AG09309 (cell line): ENCODE results near the gene OXSR1.

Source experiments
- DNase-seq: peaks from one replicate; pipeline ENCODE4 v3.0.0-alpha.2; 2010; ENCODE audit warnings: low read depth
- H3K4me3 ChIP-seq: 2 replicates; pipeline ENCODE4 v1.5.1; 2011; ENCODE audit warnings: mild to moderate bottlenecking, low read depth, low read length, moderate library complexity; ENCODE audit not compliant: control insufficient read depth
- CTCF ChIP-seq: IDR thresholded peaks from 2 replicates; pipeline ENCODE4 v1.5.1; 2011; ENCODE audit warnings: mild to moderate bottlenecking, low read depth, low read length, inconsistent platforms; ENCODE audit not compliant: insufficient read depth, control insufficient read depth; ENCODE audit errors: missing control alignments

Gene OXSR1

GRCh38 chr3:38257583-38257982 lies 92.2 kb downstream of the OXSR1 start:
- DNase-seq = no peak
- TF ChIP-seq CTCF = no peak
- H3K4me3 ChIP-seq = no peak overlapping the region

- TF ChIP-seq CTCF = no peak
- DNase-seq = no peak
- H3K4me3 ChIP-seq = no peak overlapping the region
Measured at GRCh38 chr3:38260474-38260873, 95.1 kb downstream of the OXSR1 start.

- no peak for DNase-seq
- TF ChIP-seq CTCF = no peak
- no peak overlapping the region for H3K4me3 ChIP-seq
Measured at GRCh38 chr3:38264353-38264771, 99.0 kb downstream of the OXSR1 start.

- DNase-seq = no peak
Measured at GRCh38 chr3:38264779-38265178, 99.4 kb downstream of the OXSR1 start.

GRCh38 chr3:38265604-38266307 lies 100.4 kb downstream of the OXSR1 start, which contains the start of gene SLC22A13:
Gene SLC22A13, plus strand, starts transcription at chr3:38265812. Its CDS starts 49 bp downstream, at chr3:38265861.
- no peak for DNase-seq
- H3K4me3 ChIP-seq = no peak within 1 kb of the TSS
- TF ChIP-seq CTCF = no peak

More at GRCh38 chr3:38264779-38265178, 99.4 kb downstream of the OXSR1 start:
- TF ChIP-seq CTCF = no peak
- H3K4me3 ChIP-seq = no peak overlapping the region

- H3K4me3 ChIP-seq = no peak overlapping the region
- no peak for DNase-seq
- TF ChIP-seq CTCF = no peak
Measured at GRCh38 chr3:38266810-38267209, 101.5 kb downstream of the OXSR1 start.

- TF ChIP-seq CTCF = no peak
- no peak overlapping the region for H3K4me3 ChIP-seq
- no peak for DNase-seq
Measured at GRCh38 chr3:38267662-38268061, 102.3 kb downstream of the OXSR1 start.
